ENCODE results near the gene PEAK1. TPM values are rescaled to one million over a fixed set of nuclear protein-coding genes. Genes with fewer than 3 reads are reported as not detected.

PEAK1 gene
- total RNA-seq, 1 donor from 2014 or later: 125 TPM

DNA sequence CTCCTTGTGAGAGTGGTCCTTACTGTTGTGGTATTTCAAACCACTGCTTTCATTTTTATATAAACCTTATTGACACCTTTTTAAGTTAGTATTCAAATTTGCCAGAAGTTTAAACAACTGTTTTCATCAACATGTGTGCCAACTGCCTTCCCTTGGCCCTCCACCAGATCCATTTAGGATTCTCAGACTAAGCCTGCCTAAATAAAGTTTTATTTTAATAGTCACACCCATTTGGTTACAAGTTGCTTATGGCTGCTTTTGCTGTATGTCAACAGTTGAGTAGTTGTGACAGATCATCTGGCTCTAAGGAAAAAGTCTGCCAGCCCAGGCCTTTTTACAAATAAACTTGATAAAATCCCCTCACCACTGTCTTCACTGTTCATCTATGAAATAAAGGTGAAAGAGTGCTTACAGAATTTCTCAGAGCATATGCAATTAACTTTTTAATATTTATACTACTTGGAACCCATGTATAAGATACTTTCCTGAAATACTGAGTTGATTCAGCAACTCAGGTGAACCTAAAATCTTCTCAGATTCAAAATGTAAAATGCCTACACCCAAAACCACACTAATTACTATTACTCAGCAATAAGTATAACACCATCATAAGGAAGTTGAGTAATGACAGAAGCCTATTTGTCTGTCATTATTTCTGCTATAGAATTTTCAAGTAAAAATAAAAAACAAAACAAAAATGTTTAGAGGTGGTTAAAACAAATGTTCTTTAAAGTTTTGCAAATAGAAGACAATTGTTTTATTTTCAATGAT lies 35.1 kb downstream of the PEAK1 start:
- TF ChIP-seq, protein P1, sequence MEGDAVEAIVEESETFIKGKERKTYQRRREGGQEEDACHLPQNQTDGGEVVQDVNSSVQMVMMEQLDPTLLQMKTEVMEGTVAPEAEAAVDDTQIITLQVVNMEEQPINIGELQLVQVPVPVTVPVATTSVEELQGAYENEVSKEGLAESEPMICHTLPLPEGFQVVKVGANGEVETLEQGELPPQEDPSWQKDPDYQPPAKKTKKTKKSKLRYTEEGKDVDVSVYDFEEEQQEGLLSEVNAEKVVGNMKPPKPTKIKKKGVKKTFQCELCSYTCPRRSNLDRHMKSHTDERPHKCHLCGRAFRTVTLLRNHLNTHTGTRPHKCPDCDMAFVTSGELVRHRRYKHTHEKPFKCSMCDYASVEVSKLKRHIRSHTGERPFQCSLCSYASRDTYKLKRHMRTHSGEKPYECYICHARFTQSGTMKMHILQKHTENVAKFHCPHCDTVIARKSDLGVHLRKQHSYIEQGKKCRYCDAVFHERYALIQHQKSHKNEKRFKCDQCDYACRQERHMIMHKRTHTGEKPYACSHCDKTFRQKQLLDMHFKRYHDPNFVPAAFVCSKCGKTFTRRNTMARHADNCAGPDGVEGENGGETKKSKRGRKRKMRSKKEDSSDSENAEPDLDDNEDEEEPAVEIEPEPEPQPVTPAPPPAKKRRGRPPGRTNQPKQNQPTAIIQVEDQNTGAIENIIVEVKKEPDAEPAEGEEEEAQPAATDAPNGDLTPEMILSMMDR (IDR thresholded peaks at IDR 0.05): no peak
- H3K4me1 Mint-ChIP-seq (ENCODE audit: unreplicated experiment): peaks cover 43% of the 10 kb centered on the region
- H3K4me3 Mint-ChIP-seq (ENCODE audit: unreplicated experiment): no peak overlapping the region

DNA sequence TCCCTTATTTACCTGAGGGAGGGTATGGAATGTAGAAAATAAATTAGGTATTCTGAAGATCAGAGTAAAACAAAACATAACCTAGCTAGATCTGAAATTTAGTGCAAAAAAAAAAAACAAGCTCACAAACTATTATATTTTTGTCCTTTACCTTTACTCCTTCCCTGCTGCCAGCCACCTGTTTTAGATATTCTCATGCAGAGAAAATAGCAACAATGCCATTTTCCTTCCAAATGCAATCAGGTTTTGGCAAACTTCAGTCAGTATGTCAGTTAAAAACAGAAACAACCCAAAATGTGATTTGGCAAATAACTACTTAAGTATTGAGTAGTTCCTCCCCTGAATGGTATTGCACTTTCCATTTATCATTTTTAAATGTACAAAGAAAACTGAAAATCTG lies 35.8 kb downstream of the PEAK1 start:
- H3K4me1 Mint-ChIP-seq (ENCODE audit: unreplicated experiment): peaks cover 41% of the 10 kb centered on the region
- no peaks in the 10 kb centered on the region for H3K36me3 Mint-ChIP-seq (ENCODE audit: unreplicated experiment)
- no peaks in the 10 kb centered on the region for H3K27me3 Mint-ChIP-seq (ENCODE audit: unreplicated experiment)
- no peak overlapping the region for H3K27ac Mint-ChIP-seq (ENCODE audit: unreplicated experiment)
- H3K4me3 Mint-ChIP-seq (ENCODE audit: unreplicated experiment): no peak overlapping the region
- no peaks in the 10 kb centered on the region for H3K9me3 Mint-ChIP-seq (ENCODE audit: unreplicated experiment)
- no peak for DNase-seq (ENCODE audit: extremely low spot score, unreplicated experiment)
- TF ChIP-seq, protein P1 (IDR thresholded peaks at IDR 0.05): no peak

More for the DNA sequence above, 35.1 kb downstream of the PEAK1 start:
- no peak overlapping the region for H3K27ac Mint-ChIP-seq (ENCODE audit: unreplicated experiment)
- H3K27me3 Mint-ChIP-seq (ENCODE audit: unreplicated experiment): no peaks in the 10 kb centered on the region
- no peaks in the 10 kb centered on the region for H3K9me3 Mint-ChIP-seq (ENCODE audit: unreplicated experiment)
- no peaks in the 10 kb centered on the region for H3K36me3 Mint-ChIP-seq (ENCODE audit: unreplicated experiment)
- DNase-seq (ENCODE audit: extremely low spot score, unreplicated experiment): no peak

GRCh38 chr15:77380033-77380432 lies 39.9 kb downstream of the PEAK1 start:
- peaks cover 30% of the 10 kb centered on the region for H3K4me1 Mint-ChIP-seq (ENCODE audit: unreplicated experiment)
- H3K27me3 Mint-ChIP-seq (ENCODE audit: unreplicated experiment): no peaks in the 10 kb centered on the region
- H3K27ac Mint-ChIP-seq (ENCODE audit: unreplicated experiment): no peak overlapping the region
- H3K9me3 Mint-ChIP-seq (ENCODE audit: unreplicated experiment): no peaks in the 10 kb centered on the region
- DNase-seq (ENCODE audit: extremely low spot score, unreplicated experiment): no peak
- H3K36me3 Mint-ChIP-seq (ENCODE audit: unreplicated experiment): no peaks in the 10 kb centered on the region
- TF ChIP-seq, protein P1 (IDR thresholded peaks at IDR 0.05): no peak
- no peak overlapping the region for H3K4me3 Mint-ChIP-seq (ENCODE audit: unreplicated experiment)

GRCh38 chr15:77376770-77377169 lies 43.1 kb downstream of the PEAK1 start:
- Mint-ChIP-seq H3K27ac (ENCODE audit: unreplicated experiment) (no peak overlapping the region), H3K27me3 (ENCODE audit: unreplicated experiment) (no peaks in the 10 kb centered on the region), H3K4me1 (ENCODE audit: unreplicated experiment) (peaks cover 11% of the 10 kb centered on the region)

GRCh38 chr15:77375133-77375532 lies 44.8 kb downstream of the PEAK1 start:
- TF ChIP-seq, protein P1 (IDR thresholded peaks at IDR 0.05): no peak
- Mint-ChIP-seq H3K4me1 (ENCODE audit: unreplicated experiment) (peaks cover 9% of the 10 kb centered on the region), H3K27ac (ENCODE audit: unreplicated experiment) (no peak overlapping the region), H3K9me3 (ENCODE audit: unreplicated experiment) (peaks cover 7% of the 10 kb centered on the region), H3K4me3 (ENCODE audit: unreplicated experiment) (no peak overlapping the region), H3K27me3 (ENCODE audit: unreplicated experiment) (no peaks in the 10 kb centered on the region), H3K36me3 (ENCODE audit: unreplicated experiment) (peaks cover 6% of the 10 kb centered on the region)
- DNase-seq (ENCODE audit: extremely low spot score, unreplicated experiment): no peak

More at GRCh38 chr15:77376770-77377169, 43.1 kb downstream of the PEAK1 start:
- no peak for DNase-seq (ENCODE audit: extremely low spot score, unreplicated experiment)
- no peak overlapping the region for H3K4me3 Mint-ChIP-seq (ENCODE audit: unreplicated experiment)
- peaks cover 6% of the 10 kb centered on the region for H3K36me3 Mint-ChIP-seq (ENCODE audit: unreplicated experiment)
- TF ChIP-seq, protein P1 (IDR thresholded peaks at IDR 0.05): no peak
- H3K9me3 Mint-ChIP-seq (ENCODE audit: unreplicated experiment): peaks cover 7% of the 10 kb centered on the region
